Panc1 (cell line): ENCODE measurements around the gene FRS2. TPM values are rescaled to one million over a fixed set of nuclear protein-coding genes. Genes with fewer than 3 reads are reported as not detected.
"Not testable (repeated sequence)": the region's sequence is repeated elsewhere in the genome, so short reads cannot be mapped to it uniquely, and the experiment has no call there.

Experiments used
- ATAC-seq: fragments of 200-7000 bp; cut with Tn5 transposase; 2 replicates; pipeline ENCODE4 v1.9.1; 2020; ENCODE audit warnings: mild to moderate bottlenecking, moderate library complexity
- BruUV-seq: library from RNA; stranded (reverse); fragments of 400-500 nt; replicated peaks from 2 replicates; lab custom pipeline; 2021; lab: Mats Ljungman, UMichigan
- CTCF ChIA-PET: fragments of 300-600 bp; sonication (Branson Sonifier 250); formaldehyde crosslinking; loops from one replicate; lab custom pipeline; 2022; ENCODE audit warnings: antibody characterized with exemption; lab: Charles Lee
- POLR2A ChIA-PET: fragments of 300-600 bp; sonication (Branson Sonifier 250); formaldehyde crosslinking; loops from one replicate; lab custom pipeline; 2022; ENCODE audit warnings: antibody characterized with exemption; lab: Charles Lee
- DNase-seq: peaks from one replicate; pipeline ENCODE4 v3.0.0-alpha.2; 2010; ENCODE audit warnings: low read depth, low spot score
- H3K27ac ChIP-seq: 2 replicates; pipeline ENCODE4 v1.5.1; 2011; ENCODE audit warnings: mild to moderate bottlenecking, low read length, inconsistent platforms
- H3K27me3 ChIP-seq: fragments of 200-500 bp; sonication (Bioruptor generic); 2 replicates; pipeline ENCODE4 v1.6.0; 2014; ENCODE audit warnings: low read length, inconsistent platforms; ENCODE audit not compliant: control insufficient read depth, insufficient read depth
- H3K36me3 ChIP-seq: fragments of 200-500 bp; sonication (Bioruptor generic); 2 replicates; pipeline ENCODE4 v1.5.1; 2014; ENCODE audit warnings: inconsistent platforms, mild to moderate bottlenecking, low read length, moderate library complexity; ENCODE audit not compliant: control insufficient read depth, insufficient read depth
- H3K4me1 ChIP-seq: 2 replicates; pipeline ENCODE4 v1.5.1; 2011; ENCODE audit warnings: inconsistent platforms, mild to moderate bottlenecking, low read length, moderate library complexity; ENCODE audit not compliant: control insufficient read depth, insufficient read depth
- H3K4me3 ChIP-seq, 2 experiments: 2 replicates each; pipeline ENCODE4 v1.5.1; 2011 to 2012; ENCODE audit warnings: low read depth in 2 of 2, low read length in 2 of 2, mild to moderate bottlenecking in 2 of 2, inconsistent platforms in 1 of 2, moderate library complexity in 1 of 2
- H3K9me3 ChIP-seq: fragments of 200-500 bp; sonication (Bioruptor generic); 2 replicates; pipeline ENCODE4 v1.5.1; 2014; ENCODE audit warnings: low read depth, mild to moderate bottlenecking, inconsistent platforms, low read length, moderate library complexity; ENCODE audit not compliant: control insufficient read depth, insufficient read depth
- CTCF ChIP-seq: fragments of 450-650 bp; IDR thresholded peaks from 2 replicates; pipeline ENCODE4 v1.5.1; 2017; ENCODE audit warnings: mild to moderate bottlenecking
- POLR2AphosphoS5 ChIP-seq: IDR thresholded peaks from 2 replicates; pipeline ENCODE4 v1.6.1; 2012; ENCODE audit warnings: mild to moderate bottlenecking, low read depth, low read length, moderate library complexity
- REST ChIP-seq, 2 experiments: IDR thresholded peaks; 2 replicates each; pipeline ENCODE4 v1.6.1; 2011 to 2012; ENCODE audit warnings: low read depth in 2 of 2, control low read depth in 1 of 2, low read length in 1 of 2, mild to moderate bottlenecking in 1 of 2, moderate library complexity in 1 of 2; ENCODE audit not compliant: insufficient read depth in 1 of 2
- SIN3A ChIP-seq: IDR thresholded peaks from 2 replicates; pipeline ENCODE4 v1.6.1; 2012; ENCODE audit warnings: low read depth, mild to moderate bottlenecking, low read length, moderate library complexity, borderline replicate concordance; ENCODE audit not compliant: insufficient read depth
- TCF7L2 ChIP-seq: IDR thresholded peaks from 2 replicates; pipeline ENCODE4 v1.6.1; 2011; ENCODE audit warnings: mild to moderate bottlenecking, low read depth, low read length, inconsistent platforms
- in situ Hi-C: cut with HindIII; loops from 2 replicates; pipeline ENCODE4 v1.10.0; 2016; ENCODE audit warnings: low sequenced_read_pairs, low pct_unique_long_range_greater_than_20kb
- intact Hi-C: fragments of 100-400 bp; cut with micrococcal nuclease; formaldehyde crosslinking; loops from one replicate; pipeline ENCODE4 v1.10.0; 2022; ENCODE audit not compliant: unreplicated experiment
- total RNA-seq: library from RNA; stranded (reverse); gene quantifications from one replicate; pipeline ENCODE4 v1.2.1, GENCODE V29; 2021; ENCODE audit not compliant: unreplicated experiment

The FRS2 gene
- total RNA-seq, 1 experiment from 2014 or later: 26.6 TPM

- BruUV-seq, H3K4me1 ChIP-seq, intact Hi-C loops, POLR2A ChIA-PET, H3K27me3 ChIP-seq, in situ Hi-C loops, H3K4me3 ChIP-seq, DNase-seq, ATAC-seq, H3K27ac ChIP-seq, CTCF ChIA-PET, H3K9me3 ChIP-seq: not testable (repeated sequence)
- peaks cover 37% of the 10 kb centered on the region for H3K36me3 ChIP-seq
These were observed 133.4 kb downstream of the FRS2 start for GRCh38 chr12:69603556-69603955.

- H3K4me1 ChIP-seq, H3K27me3 ChIP-seq, POLR2A ChIA-PET, H3K4me3 ChIP-seq, CTCF ChIA-PET, intact Hi-C loops, BruUV-seq, ATAC-seq, H3K27ac ChIP-seq, H3K9me3 ChIP-seq, in situ Hi-C loops, DNase-seq: not testable (repeated sequence)
- peaks cover 30% of the 10 kb centered on the region for H3K36me3 ChIP-seq
These were observed 134.1 kb downstream of the FRS2 start for GRCh38 chr12:69604275-69604674.

GRCh38 chr12:69608114-69608513 is 137.9 kb downstream of the FRS2 start:
- ChIA-PET CTCF (no interaction called here), POLR2A (no interaction called here)
- in situ Hi-C loops: no loop called here

More at GRCh38 chr12:69608114-69608513, 137.9 kb downstream of the FRS2 start:
- Histone ChIP-seq H3K9me3 (no peaks in the 10 kb centered on the region), H3K27me3 (0 out of 2 replicates have a peak, but pooled peaks cover 4% of the 10 kb centered on the region), H3K4me3 (no peak overlapping the region), H3K36me3 (no peaks in the 10 kb centered on the region), H3K27ac (no peak overlapping the region), H3K4me1 (no peaks in the 10 kb centered on the region)
- TF ChIP-seq POLR2AphosphoS5 (no peak), SIN3A (no peak), CTCF (no peak), REST (IDR thresholded peaks at IDR 0.05; ENCODE audit: insufficient read depth in 1 of 2, low read depth in 2 of 2, low read length in 1 of 2) (no peak), TCF7L2 (no peak)
- DNase-seq (no peak), ATAC-seq (no peak)
- intact Hi-C loops: no loop called here
- no TSS peak for BruUV-seq
